HEK293 (cell line): ENCODE measurements around the gene COA6.

ENCODE experiments used
- AEBP2 ChIP-seq: fragments of 450-650 bp; formaldehyde crosslinking; IDR thresholded peaks from 2 replicates; pipeline ENCODE4 v1.5.1; 2016; ENCODE audit warnings: missing biosample characterization, missing genetic modification characterization, borderline replicate concordance
- BCL6B ChIP-seq: fragments of 450-650 bp; formaldehyde crosslinking; IDR thresholded peaks from 2 replicates; pipeline ENCODE4 v1.5.1; 2017; ENCODE audit warnings: missing biosample characterization, missing genetic modification characterization
- CTCF ChIP-seq: fragments of 450-650 bp; formaldehyde crosslinking; IDR thresholded peaks from 2 replicates; pipeline ENCODE4 v1.5.1; 2016; ENCODE audit warnings: missing biosample characterization, missing genetic modification characterization
- EGR2 ChIP-seq: fragments of 450-650 bp; formaldehyde crosslinking; IDR thresholded peaks from 2 replicates; pipeline ENCODE4 v1.5.1; 2016; ENCODE audit warnings: low read depth, missing biosample characterization, missing genetic modification characterization
- IKZF3 ChIP-seq: fragments of 450-650 bp; IDR thresholded peaks from 2 replicates; pipeline ENCODE4 v1.5.0; 2018; ENCODE audit warnings: missing biosample characterization, mild to moderate bottlenecking, missing genetic modification characterization, moderate library complexity
- KLF8 ChIP-seq: fragments of 450-650 bp; formaldehyde crosslinking; IDR thresholded peaks from 2 replicates; pipeline ENCODE4 v1.5.1; 2016; ENCODE audit warnings: missing biosample characterization, missing genetic modification characterization
- OSR2 ChIP-seq: fragments of 450-650 bp; formaldehyde crosslinking; IDR thresholded peaks from 2 replicates; pipeline ENCODE4 v1.5.1; 2016; ENCODE audit warnings: missing biosample characterization, missing genetic modification characterization
- RBAK ChIP-seq: fragments of 450-650 bp; formaldehyde crosslinking; IDR thresholded peaks from 2 replicates; pipeline ENCODE4 v1.5.1; 2016; ENCODE audit warnings: missing biosample characterization, missing genetic modification characterization
- SCRT1 ChIP-seq: fragments of 450-650 bp; formaldehyde crosslinking; IDR thresholded peaks from 2 replicates; pipeline ENCODE4 v1.5.1; 2016; ENCODE audit warnings: missing biosample characterization, missing genetic modification characterization, borderline replicate concordance
- SETDB1 ChIP-seq: IDR thresholded peaks from one replicate; pipeline ENCODE4 v1.6.1; 2017; ENCODE audit warnings: mild to moderate bottlenecking, low read length, moderate library complexity, mixed read lengths; ENCODE audit not compliant: insufficient read length
- SP7 ChIP-seq: fragments of 450-650 bp; formaldehyde crosslinking; IDR thresholded peaks from 2 replicates; pipeline ENCODE4 v1.5.1; 2016; ENCODE audit warnings: missing biosample characterization, missing genetic modification characterization
- TRIM28 ChIP-seq: IDR thresholded peaks from 2 replicates; pipeline ENCODE4 v1.6.1; 2011; ENCODE audit warnings: low read length, control low read depth, borderline replicate concordance
- YY2 ChIP-seq: fragments of 450-650 bp; formaldehyde crosslinking; IDR thresholded peaks from 2 replicates; pipeline ENCODE4 v1.5.1; 2016; ENCODE audit warnings: missing biosample characterization, missing genetic modification characterization
- ZBTB21 ChIP-seq: fragments of 450-650 bp; formaldehyde crosslinking; IDR thresholded peaks from 2 replicates; pipeline ENCODE4 v1.5.1; 2017; ENCODE audit warnings: missing biosample characterization, missing genetic modification characterization
- ZFP69B ChIP-seq: fragments of 450-650 bp; formaldehyde crosslinking; IDR thresholded peaks from 2 replicates; pipeline ENCODE4 v1.5.1; 2016; ENCODE audit warnings: missing biosample characterization, missing genetic modification characterization
- ZNF19 ChIP-seq: fragments of 450-650 bp; formaldehyde crosslinking; IDR thresholded peaks from 2 replicates; pipeline ENCODE4; 2016; ENCODE audit warnings: missing biosample characterization, missing genetic modification characterization, low read depth
- ZNF239 ChIP-seq: fragments of 450-650 bp; formaldehyde crosslinking; IDR thresholded peaks from 2 replicates; pipeline ENCODE4 v1.5.1; 2016; ENCODE audit warnings: missing biosample characterization, missing genetic modification characterization
- ZNF24 ChIP-seq: fragments of 450-650 bp; formaldehyde crosslinking; IDR thresholded peaks from 2 replicates; pipeline ENCODE4 v1.5.1; 2016; ENCODE audit warnings: missing biosample characterization, missing genetic modification characterization
- ZNF274 ChIP-seq, 2 experiments: fragments of 200-500 bp in 1 of 2; fragments of 450-650 bp in 1 of 2; sonication (Bioruptor generic) in 1 of 2; formaldehyde crosslinking in 1 of 2; IDR thresholded peaks; 2 replicates each; pipeline versions ENCODE4 v1.5.1 to v1.6.1; 2014 to 2016; ENCODE audit warnings: borderline replicate concordance in 1 of 2, inconsistent platforms in 1 of 2, low read length in 1 of 2, missing biosample characterization in 1 of 2, missing genetic modification characterization in 1 of 2
- ZNF302 ChIP-seq: fragments of 450-650 bp; formaldehyde crosslinking; IDR thresholded peaks from 2 replicates; pipeline ENCODE4 v1.5.1; 2016; ENCODE audit warnings: missing biosample characterization, missing genetic modification characterization, low read depth
- ZNF354C ChIP-seq: fragments of 450-650 bp; formaldehyde crosslinking; IDR thresholded peaks from 2 replicates; pipeline ENCODE4 v1.5.1; 2016; ENCODE audit warnings: missing biosample characterization, missing genetic modification characterization, low read depth, borderline replicate concordance
- ZNF362 ChIP-seq: fragments of 450-650 bp; formaldehyde crosslinking; IDR thresholded peaks from 2 replicates; pipeline ENCODE4 v1.5.1; 2016; ENCODE audit warnings: missing biosample characterization, missing genetic modification characterization
- ZNF530 ChIP-seq: fragments of 450-650 bp; formaldehyde crosslinking; IDR thresholded peaks from 2 replicates; pipeline ENCODE4 v1.5.1; 2016; ENCODE audit warnings: low read depth, missing biosample characterization, missing genetic modification characterization
- ZNF560 ChIP-seq: fragments of 450-650 bp; formaldehyde crosslinking; IDR thresholded peaks from 2 replicates; pipeline ENCODE4 v1.5.1; 2017; ENCODE audit warnings: missing biosample characterization, missing genetic modification characterization, borderline replicate concordance
- ZNF600 ChIP-seq: fragments of 450-650 bp; formaldehyde crosslinking; IDR thresholded peaks from 2 replicates; pipeline ENCODE4 v1.5.1; 2016; ENCODE audit warnings: missing biosample characterization, missing genetic modification characterization
- ZNF692 ChIP-seq: fragments of 450-650 bp; formaldehyde crosslinking; IDR thresholded peaks from 2 replicates; pipeline ENCODE4 v1.5.1; 2016; ENCODE audit warnings: missing biosample characterization, missing genetic modification characterization
- ZNF701 ChIP-seq: fragments of 450-650 bp; formaldehyde crosslinking; IDR thresholded peaks from 2 replicates; pipeline ENCODE4 v1.5.1; 2016; ENCODE audit warnings: missing biosample characterization, missing genetic modification characterization
- ZNF707 ChIP-seq: fragments of 450-650 bp; formaldehyde crosslinking; IDR thresholded peaks from 2 replicates; pipeline ENCODE4 v1.5.1; 2016; ENCODE audit warnings: missing biosample characterization, missing genetic modification characterization
- ZNF768 ChIP-seq: fragments of 450-650 bp; formaldehyde crosslinking; IDR thresholded peaks from 2 replicates; pipeline ENCODE4 v1.5.1; 2018; ENCODE audit warnings: missing biosample characterization, mild to moderate bottlenecking, missing genetic modification characterization
- ZNF777 ChIP-seq: fragments of 450-650 bp; formaldehyde crosslinking; IDR thresholded peaks from 2 replicates; pipeline ENCODE4 v1.5.1; 2017; ENCODE audit warnings: missing biosample characterization, missing genetic modification characterization, borderline replicate concordance
- ZNF791 ChIP-seq: fragments of 450-650 bp; formaldehyde crosslinking; IDR thresholded peaks from 2 replicates; pipeline ENCODE4 v1.5.1; 2016; ENCODE audit warnings: missing biosample characterization, missing genetic modification characterization
- ZNF792 ChIP-seq: fragments of 450-650 bp; formaldehyde crosslinking; IDR thresholded peaks from 2 replicates; pipeline ENCODE4 v1.5.1; 2016; ENCODE audit warnings: missing biosample characterization, missing genetic modification characterization
- ZSCAN16 ChIP-seq: fragments of 450-650 bp; formaldehyde crosslinking; IDR thresholded peaks from 2 replicates; pipeline ENCODE4 v1.5.1; 2016; ENCODE audit warnings: missing biosample characterization, missing genetic modification characterization

Gene COA6

GRCh38 chr1:234373064-234373958, at the start of gene COA6 (continued):
- no peak for TF ChIP-seq ZNF354C (tag by site-specific recombination)
- TF ChIP-seq BCL6B (tag by site-specific recombination), result no peak
- TF ChIP-seq ZFP69B (tag by site-specific recombination), result peak; percentile 50
- peak; percentile 90; the same call in 1 of the 2 replicates for TF ChIP-seq TRIM28
- no peak for TF ChIP-seq ZNF777 (tag by site-specific recombination)
- no peak for TF ChIP-seq ZNF274 (IDR thresholded peaks at IDR 0.05; ENCODE audit: low read length)
- no peak for TF ChIP-seq ZNF274 (tag by site-specific recombination; IDR thresholded peaks at IDR 0.05; ENCODE audit: borderline replicate concordance)
- no peak for TF ChIP-seq IKZF3
- 0 out of 2 replicates have a peak, but pooled peaks have one; percentile 38 for TF ChIP-seq ZNF239 (tag by site-specific recombination)
- TF ChIP-seq CTCF, result peak; percentile 89
- peak; percentile 87 for TF ChIP-seq KLF8 (tag by site-specific recombination)
- peak; percentile 69; the same call in 1 of the 2 replicates for TF ChIP-seq ZNF792 (tag by site-specific recombination)
- TF ChIP-seq ZNF530 (tag by site-specific recombination), result no peak
- no peak for TF ChIP-seq ZNF560
- TF ChIP-seq EGR2 (tag by site-specific recombination), result peak; percentile 92
- peak; percentile 57; the same call in 1 of the 2 replicates for TF ChIP-seq YY2 (tag by site-specific recombination)
- TF ChIP-seq ZBTB21 (tag by site-specific recombination), result peak; percentile 72; the same call in 1 of the 2 replicates
- TF ChIP-seq SP7, result peak; percentile 93
- peak; percentile 22; the same call in 1 of the 2 replicates for TF ChIP-seq AEBP2 (tag by site-specific recombination)
- TF ChIP-seq ZSCAN16 (tag by site-specific recombination), result no peak; the same call in 1 of the 2 replicates
- no peak for TF ChIP-seq ZNF707
- TF ChIP-seq ZNF24 (tag by site-specific recombination), result peak; percentile 84
- no peak for TF ChIP-seq ZNF701
- peak; percentile 56; the same call in 1 of the 2 replicates for TF ChIP-seq ZNF362 (tag by site-specific recombination)
- TF ChIP-seq SETDB1, result no peak
- peak; percentile 88 for TF ChIP-seq ZNF692
- peak; percentile 99 for TF ChIP-seq ZNF600
- TF ChIP-seq ZNF302, result no peak
- peak; percentile 22; the same call in 1 of the 2 replicates for TF ChIP-seq ZNF768 (tag by site-specific recombination)
- TF ChIP-seq ZNF19 (tag by site-specific recombination), result no peak; the same call in 1 of the 2 replicates
- TF ChIP-seq OSR2 (tag by site-specific recombination), result peak; percentile 22
- 0 out of 2 replicates have a peak, but pooled peaks have one; percentile 54 for TF ChIP-seq SCRT1 (tag by site-specific recombination)
- TF ChIP-seq ZNF791 (tag by site-specific recombination), result no peak
- no peak for TF ChIP-seq RBAK (tag by site-specific recombination)
